Raji (cell line): ENCODE results near the gene C22orf31.

Experiments
- POLR2A ChIP-seq: IDR thresholded peaks from 2 replicates; pipeline ENCODE4 v1.6.1; 2011; ENCODE audit warnings: low read depth, low read length, control low read depth; ENCODE audit not compliant: insufficient read depth

C22orf31 gene

GRCh38 chr22:29061773-29062172 is at the start of gene C22orf31:
TSS of gene C22orf31 (minus strand) at chr22:29061831. CDS start at chr22:29061792, 39 bp downstream.
- no peak for TF ChIP-seq POLR2A

- TF ChIP-seq POLR2A, result no peak
Measured at GRCh38 chr22:29110946-29111345, 49.3 kb upstream of the C22orf31 start.

GRCh38 chr22:29109822-29110221 is 48.2 kb upstream of the C22orf31 start:
- no peak for TF ChIP-seq POLR2A

GRCh38 chr22:29108137-29108536 is 46.5 kb upstream of the C22orf31 start:
- no peak for TF ChIP-seq POLR2A

- no peak for TF ChIP-seq POLR2A
Measured at GRCh38 chr22:29106839-29107238, 45.2 kb upstream of the C22orf31 start.

- TF ChIP-seq POLR2A, result no peak
Measured at GRCh38 chr22:29105468-29105867, 43.8 kb upstream of the C22orf31 start.

- no peak for TF ChIP-seq POLR2A
Measured at GRCh38 chr22:29103121-29103520, 41.5 kb upstream of the C22orf31 start.

- TF ChIP-seq POLR2A, result no peak
Measured at GRCh38 chr22:29102300-29102699, 40.7 kb upstream of the C22orf31 start.

- TF ChIP-seq POLR2A, result no peak
Measured at GRCh38 chr22:29098296-29098695, 36.7 kb upstream of the C22orf31 start.

GRCh38 chr22:29096736-29097669 is 35.4 kb upstream of the C22orf31 start:
- TF ChIP-seq POLR2A, result no peak

GRCh38 chr22:29095459-29095858 is 33.8 kb upstream of the C22orf31 start:
- no peak for TF ChIP-seq POLR2A

GRCh38 chr22:29093501-29094300 is 32.1 kb upstream of the C22orf31 start:
- no peak for TF ChIP-seq POLR2A

GRCh38 chr22:29093030-29093429 is 31.4 kb upstream of the C22orf31 start:
- no peak for TF ChIP-seq POLR2A

GRCh38 chr22:29092243-29092642 is 30.6 kb upstream of the C22orf31 start:
- TF ChIP-seq POLR2A, result no peak

- TF ChIP-seq POLR2A, result no peak
Measured at GRCh38 chr22:29090039-29090438, 28.4 kb upstream of the C22orf31 start.

GRCh38 chr22:29089507-29089906 is 27.9 kb upstream of the C22orf31 start:
- TF ChIP-seq POLR2A, result no peak

GRCh38 chr22:29088809-29089208 is 27.2 kb upstream of the C22orf31 start:
- TF ChIP-seq POLR2A, result no peak

- TF ChIP-seq POLR2A, result no peak
Measured at GRCh38 chr22:29087012-29087411, 25.4 kb upstream of the C22orf31 start.
